Activated T-cell treated with anti-CD3 and anti-CD28 coated beads for 48 hours (primary cell): Measurements from ENCODE around the gene CUL9.
A peak's percentile ranks its signal among the peaks of the same experiment; 100 is the strongest.

Experiments used
- DNase-seq: peaks from one replicate; pipeline ENCODE4 v3.0.0-alpha.2; 2020; ENCODE audit warnings: low read depth

CUL9 gene

GRCh38 chr6:43257367-43258145, 75.6 kb downstream of the CUL9 start:
- DNase-seq, result no peak

DNA sequence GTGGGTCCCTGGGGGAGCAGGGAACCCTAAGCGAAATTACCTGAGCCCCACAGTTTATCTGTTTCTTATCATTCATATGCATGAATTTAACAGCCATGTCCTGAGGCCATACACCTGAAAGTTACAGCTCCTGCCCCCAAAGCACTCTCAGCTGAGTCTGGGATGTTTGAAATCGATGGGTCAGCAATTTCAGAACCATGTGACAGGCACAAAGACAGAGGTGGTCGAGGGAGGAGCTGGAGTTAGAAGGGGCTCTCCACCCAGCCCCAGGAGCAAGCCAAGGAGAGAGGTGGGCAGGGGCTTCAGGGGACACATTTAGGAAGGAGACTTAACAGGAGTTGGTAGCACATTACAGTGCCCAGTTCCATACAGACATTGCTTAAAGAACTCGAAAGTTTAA, 76.2 kb downstream of the CUL9 start:
- no peak for DNase-seq

DNA sequence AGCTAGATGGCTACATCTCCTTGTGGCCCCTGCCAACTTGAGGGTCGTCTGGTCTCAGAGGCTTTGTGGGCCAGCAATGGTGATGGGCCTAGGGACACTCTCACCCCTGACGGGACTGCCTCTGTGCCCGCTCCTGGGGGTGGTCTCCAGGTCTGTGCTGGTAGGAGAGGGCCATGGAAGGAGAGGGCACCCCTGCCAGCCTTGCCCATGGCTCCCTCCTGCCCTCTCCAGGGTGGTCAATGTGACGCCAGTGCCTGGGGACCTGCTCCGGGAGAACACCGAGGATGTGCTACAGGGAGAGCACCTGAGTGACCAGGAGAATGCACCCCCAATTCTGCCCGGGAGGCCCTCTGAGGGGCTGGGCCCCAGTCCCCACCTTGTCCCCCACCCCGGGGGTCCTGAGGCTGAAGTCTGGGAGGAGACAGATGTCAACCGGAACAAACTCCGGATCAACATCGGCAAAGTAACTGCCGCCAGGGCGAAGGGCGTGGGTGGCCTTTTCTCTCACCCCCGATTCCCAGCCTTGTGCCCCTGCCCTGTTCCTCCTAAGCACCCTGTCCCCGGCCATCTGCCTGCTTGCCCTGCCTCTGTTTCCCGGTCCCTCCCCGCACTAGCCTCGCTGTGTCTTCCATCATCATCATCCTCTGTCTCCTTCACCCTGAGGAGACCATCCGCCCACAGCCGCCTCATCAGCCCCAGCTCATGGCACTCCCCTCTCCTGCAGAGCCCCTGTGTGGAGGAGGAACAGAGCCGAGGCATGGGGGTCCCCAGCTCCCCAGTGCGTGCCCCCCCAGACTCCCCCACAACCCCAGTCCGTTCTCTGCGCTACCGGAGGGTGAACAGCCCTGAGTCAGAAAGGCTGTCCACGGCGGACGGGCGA, 77.1 kb downstream of the CUL9 start:
- DNase-seq, result no peak

DNA sequence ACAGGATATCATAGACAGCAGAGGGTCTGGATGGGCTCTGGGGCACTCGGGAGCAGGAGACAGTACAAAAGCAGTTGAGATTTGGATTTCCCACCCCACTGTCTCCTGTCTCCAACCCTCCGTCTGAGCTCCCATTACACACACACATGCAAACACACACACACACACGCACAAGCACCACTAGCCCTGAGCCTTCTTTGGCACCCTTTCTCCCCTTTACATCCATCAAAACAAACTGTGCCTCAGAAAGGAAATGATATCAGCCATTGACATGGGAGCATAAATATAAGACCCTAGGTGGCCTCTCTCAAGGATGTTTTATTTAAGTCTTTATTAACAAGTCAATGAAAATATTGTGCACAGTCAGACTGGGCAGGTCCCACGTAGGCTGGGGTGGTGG, 78.8 kb downstream of the CUL9 start:
- DNase-seq, result no peak

GRCh38 chr6:43261198-43261597, 79.2 kb downstream of the CUL9 start:
- no peak for DNase-seq

- DNase-seq, result no peak
Observed at GRCh38 chr6:43262000-43262779, 80.2 kb downstream of the CUL9 start.

DNA sequence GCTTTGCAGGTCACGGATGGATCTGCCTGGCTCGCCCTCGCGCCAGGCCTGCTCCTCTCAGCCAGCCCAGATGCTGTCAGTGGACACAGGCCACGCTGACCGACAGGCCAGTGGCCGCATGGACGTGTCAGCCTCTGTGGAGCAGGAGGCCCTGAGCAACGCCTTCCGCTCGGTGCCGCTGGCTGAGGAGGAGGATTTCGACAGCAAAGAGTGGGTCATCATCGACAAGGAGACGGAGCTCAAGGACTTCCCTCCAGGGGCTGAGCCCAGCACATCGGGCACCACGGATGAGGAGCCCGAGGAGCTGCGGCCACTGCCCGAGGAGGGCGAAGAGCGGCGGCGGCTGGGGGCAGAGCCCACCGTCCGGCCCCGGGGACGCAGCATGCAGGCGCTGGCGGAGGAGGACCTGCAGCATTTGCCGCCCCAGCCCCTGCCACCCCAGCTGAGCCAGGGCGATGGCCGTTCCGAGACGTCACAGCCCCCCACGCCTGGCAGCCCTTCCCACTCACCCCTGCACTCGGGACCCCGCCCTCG, 80.9 kb downstream of the CUL9 start:
- no peak for DNase-seq

DNA sequence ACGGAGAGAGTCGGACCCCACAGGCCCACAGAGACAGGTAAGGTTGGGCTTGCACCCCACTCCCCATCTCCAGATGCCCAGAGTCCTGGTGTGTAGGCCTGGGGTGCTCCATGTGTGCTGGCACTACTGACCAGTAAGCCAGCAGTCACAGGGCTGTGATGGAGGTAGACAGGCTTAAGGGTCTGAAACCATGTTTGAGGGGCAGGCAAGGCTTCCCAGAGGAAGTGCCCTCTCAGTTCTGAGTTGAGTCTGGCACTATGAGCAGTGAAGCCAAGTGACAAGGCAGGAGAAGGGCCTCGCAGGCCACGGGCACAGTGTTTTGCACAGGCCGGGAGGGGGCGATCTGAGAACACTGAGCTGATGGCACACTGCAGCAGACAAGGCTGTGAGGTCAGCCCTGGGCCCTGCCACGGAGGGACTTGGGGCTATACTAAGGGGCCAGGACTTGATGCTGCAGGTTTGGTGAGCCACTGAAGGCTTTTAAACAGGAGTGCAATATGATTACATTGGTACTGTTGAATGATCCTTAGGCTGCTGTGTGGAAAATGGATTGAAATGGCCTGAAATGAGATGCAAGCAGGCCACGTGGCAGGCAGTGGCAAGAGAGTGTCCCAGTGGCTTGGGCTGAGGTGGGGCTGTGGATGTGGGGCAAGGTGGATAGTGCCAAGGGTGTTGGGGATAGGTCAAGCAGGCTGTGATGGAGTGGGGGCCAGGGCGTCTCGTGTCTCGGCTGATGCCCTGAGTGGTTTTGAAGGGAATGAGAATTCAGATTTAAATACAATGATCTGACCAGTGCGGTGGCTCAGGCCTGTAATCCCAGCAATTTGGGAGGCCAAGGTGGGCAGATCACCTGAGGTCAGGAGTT, 81.5 kb downstream of the CUL9 start:
- peak; percentile 71 for DNase-seq

GRCh38 chr6:43264599-43265145, 82.7 kb downstream of the CUL9 start:
- no peak for DNase-seq

GRCh38 chr6:43265564-43265963, 83.6 kb downstream of the CUL9 start:
- DNase-seq, result no peak

DNA sequence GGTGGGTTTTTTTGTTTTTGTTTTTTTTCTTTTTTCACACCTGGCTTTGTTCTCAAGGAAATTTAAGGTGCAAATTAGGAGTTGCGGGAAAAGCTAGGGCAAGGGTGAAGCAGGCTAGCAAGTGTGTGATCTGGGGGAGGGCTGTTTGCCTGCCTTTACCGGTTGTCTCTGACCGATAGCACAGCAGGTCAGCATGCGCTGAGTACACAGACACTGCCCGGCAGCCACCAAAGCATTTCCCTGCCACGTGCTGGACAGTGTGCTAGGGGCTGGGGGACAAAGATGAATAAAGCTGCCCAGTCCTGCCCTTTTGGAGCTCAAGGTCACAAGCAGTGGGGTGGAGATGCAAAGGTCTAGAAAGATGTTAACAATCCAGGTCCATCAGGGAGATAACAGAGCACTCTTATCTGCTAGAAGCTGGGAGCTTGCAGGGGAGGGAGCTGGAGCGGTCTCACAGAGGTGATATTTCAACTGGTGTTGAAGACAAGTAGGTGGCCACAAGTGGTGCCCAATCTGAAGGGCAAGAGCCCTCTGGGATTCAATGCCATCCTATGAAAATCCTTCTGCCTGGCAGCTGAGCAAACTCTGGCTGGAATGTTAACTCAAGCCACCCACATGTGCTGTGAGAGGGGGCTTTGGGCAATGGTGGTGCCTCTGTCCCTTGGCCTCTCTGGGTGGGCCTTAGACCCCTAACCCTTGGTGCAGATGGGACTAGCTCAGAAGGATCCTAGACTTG, 85.8 kb downstream of the CUL9 start:
- no peak for DNase-seq

DNA sequence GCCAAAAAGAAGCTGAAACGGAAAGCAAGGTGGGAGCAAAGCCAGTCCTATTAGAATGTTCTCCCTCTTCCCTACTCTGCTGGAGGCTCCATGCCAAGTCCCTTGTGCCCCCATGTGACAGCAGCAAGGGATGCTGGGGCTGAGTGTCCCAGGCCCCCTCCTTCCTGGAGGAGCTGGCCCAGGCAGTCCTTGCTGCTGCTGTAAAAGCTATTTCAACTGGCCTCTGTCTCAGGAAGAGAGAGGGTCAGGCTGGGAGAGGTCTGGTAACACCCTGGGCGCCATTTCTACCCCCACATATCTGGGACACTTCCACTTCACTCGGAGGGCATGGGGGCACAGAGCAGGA, 86.3 kb downstream of the CUL9 start:
- no peak for DNase-seq

DNA sequence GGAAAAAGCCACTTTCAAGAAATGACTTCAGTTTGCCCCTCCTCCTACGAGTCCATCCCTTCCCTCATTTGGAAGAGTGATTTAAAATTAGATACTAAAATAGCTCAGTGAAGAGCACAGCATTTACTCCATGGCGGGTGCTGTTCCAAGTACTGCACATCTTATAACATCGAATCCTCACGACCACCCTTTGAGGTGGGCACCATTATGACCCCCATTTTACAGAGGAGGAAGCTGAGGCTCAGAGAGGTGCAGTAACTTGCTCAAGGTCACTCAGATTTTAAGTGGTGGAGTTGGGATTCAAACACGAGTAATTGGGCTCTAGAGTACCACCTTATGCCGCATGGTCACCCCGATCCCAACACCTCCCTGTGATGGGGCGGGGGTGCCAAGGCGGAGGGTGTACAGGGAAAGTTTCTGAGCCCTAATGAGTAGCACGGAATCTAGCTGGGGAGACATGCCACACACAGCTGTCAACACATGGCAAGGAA, 86.8 kb downstream of the CUL9 start:
- DNase-seq, result no peak

DNA sequence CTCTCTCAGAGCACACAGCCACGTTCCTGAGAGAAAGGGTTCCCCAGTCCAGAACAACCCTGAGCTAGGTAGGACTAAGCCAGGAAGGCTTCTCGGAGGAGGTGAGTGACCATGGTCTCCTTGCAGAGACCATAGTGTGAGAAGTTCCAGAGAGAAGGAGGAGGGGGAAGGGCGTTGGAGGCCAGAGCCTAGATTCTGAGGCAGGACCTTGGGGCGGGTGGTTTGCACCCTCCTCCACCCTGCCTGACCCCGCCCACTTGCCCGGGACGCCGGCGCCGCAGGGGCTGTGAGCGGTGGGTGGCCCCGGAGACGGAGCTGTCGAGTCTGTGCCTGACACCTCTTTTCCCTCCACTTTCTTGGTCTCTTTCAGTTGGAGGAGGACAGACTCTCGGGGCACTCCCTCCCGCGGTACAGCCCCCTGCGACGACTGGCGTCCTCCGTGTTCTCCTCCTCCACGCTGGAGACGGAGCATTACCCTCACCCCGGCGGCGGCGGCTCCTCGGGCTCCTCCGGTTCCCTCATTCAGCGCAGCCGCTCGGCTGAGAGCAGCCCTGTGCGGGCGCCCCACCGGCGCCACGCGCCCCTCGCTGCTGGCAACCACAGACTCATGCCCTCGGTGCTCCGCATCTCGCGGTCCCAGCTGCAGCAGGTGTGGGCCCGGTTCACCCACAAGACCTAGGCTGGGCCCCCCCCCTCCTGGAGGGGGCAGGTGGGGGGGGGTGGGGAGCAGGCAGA, 87.4 kb downstream of the CUL9 start:
- DNase-seq, result peak; percentile 27

DNA sequence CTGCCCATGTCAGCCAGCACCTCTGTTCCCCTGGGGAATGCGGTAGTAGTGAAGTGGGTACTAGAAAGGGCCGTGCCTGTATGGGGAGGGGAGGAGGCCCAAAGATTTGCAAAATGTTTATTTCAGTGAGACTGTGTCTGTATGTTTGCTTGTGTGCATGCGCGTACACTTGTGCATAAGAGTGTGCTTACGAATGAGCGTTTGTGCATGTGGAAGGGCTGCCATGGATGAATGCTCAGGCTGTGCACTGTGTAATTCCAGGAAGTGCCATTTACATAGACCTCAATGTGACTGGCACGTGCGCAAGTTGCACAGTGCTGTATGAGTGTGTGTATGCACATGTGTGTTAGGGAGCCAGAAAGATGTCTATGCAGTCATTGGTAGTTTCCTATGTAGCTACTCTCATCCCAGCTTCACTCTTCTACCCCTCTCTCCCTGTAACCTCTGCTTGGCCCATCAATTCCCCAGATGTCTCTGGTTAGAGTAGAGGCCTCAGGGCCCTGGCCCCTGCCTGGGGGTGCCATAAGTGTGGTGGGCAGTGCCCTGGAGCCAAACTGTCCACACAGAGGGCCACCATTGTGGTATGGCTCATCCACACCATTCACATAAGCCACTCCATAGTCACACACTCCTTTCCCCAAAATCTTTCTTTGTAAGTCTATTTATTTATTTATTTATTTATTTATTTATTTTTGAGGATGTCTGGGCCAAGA, 89.3 kb downstream of the CUL9 start:
- DNase-seq, result no peak

DNA sequence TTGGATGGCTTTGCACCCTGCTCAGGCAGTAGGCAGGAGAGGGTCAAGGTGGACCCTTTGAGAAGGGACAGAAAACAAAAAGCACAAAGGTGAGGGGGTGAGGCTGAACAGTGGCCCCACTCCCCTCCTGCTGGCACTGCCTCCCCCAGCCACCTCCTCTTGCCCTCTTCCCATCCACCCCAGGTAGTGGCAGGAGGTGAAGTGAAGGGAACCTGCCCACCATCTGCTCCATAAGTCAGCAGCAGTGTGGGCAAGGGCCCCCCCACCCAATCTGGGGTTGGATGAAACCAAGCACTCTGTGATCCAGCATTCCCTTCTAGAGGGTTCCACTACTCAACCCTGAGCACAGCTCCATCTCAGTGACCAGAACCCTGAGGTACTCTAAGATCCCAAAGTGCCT, 89.9 kb downstream of the CUL9 start:
- no peak for DNase-seq

DNA sequence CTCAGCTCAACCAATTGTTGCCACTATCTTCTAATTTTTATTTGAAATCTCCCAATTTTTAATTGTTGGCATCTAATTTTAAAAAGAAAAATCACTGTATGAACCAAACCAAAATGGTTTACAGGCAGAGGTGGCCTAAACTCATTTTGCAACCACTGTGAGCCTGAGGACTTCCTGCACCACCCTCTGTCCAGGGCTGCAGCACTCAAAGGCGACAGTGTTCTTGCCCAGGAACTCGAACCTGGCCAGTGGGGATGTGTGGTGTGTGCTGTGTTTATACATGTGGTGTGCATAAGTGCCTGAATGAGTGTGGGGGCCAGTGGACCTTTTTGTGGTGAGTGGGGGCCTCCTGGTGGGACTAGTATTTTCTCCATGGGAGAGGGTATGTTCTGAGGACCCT, 91.7 kb downstream of the CUL9 start:
- DNase-seq, result no peak
